Neural cell (in vitro differentiated cells): ENCODE results near the gene PARM1. TPM values are rescaled to one million over a fixed set of nuclear protein-coding genes. Genes with fewer than 3 reads are reported as not detected.
A peak's percentile ranks its signal among the peaks of the same experiment; 100 is the strongest.

Experiments used
- H2AFZ ChIP-seq: fragments of 200-600, 300-800 bp; sonication (generic), shearing (Covaris generic); 2 replicates; pipeline ENCODE4 v1.6.0; 2014; ENCODE audit warnings: low read depth, mild to moderate bottlenecking, antibody characterized with exemption, low read length, moderate library complexity
- H3F3A ChIP-seq: fragments of 200-600 bp; shearing (Covaris generic); 2 replicates; pipeline ENCODE4 v1.6.1; 2016; ENCODE audit warnings: mild to moderate bottlenecking, moderate library complexity, mixed read lengths, antibody characterized with exemption, low read length; ENCODE audit not compliant: insufficient read depth, poor library complexity, severe bottlenecking
- H3K27ac ChIP-seq: fragments of 200-600, 300-800 bp; sonication (generic), shearing (Covaris generic); 2 replicates; pipeline ENCODE4 v1.5.1; 2014; ENCODE audit warnings: mild to moderate bottlenecking, low read length, moderate library complexity
- H3K27me3 ChIP-seq: fragments of 300-800, 200-600 bp; sonication (generic), shearing (Covaris generic); 2 replicates; pipeline ENCODE4 v1.6.0; 2014; ENCODE audit warnings: mild to moderate bottlenecking, low read depth, low read length, moderate library complexity; ENCODE audit not compliant: insufficient read depth
- H3K36me3 ChIP-seq: fragments of 300-800, 200-600 bp; sonication (generic), shearing (Covaris generic); 2 replicates; pipeline ENCODE4 v1.5.1; 2014; ENCODE audit warnings: mild to moderate bottlenecking, antibody characterized with exemption, low read length, moderate library complexity; ENCODE audit not compliant: insufficient read depth
- H3K4me2 ChIP-seq: fragments of 300-800, 200-600 bp; sonication (generic), shearing (Covaris generic); 2 replicates; pipeline ENCODE4 v1.6.0; 2014; ENCODE audit warnings: mild to moderate bottlenecking, low read length
- H3K4me3 ChIP-seq: fragments of 300-800, 200-600 bp; sonication (generic), shearing (Covaris generic); 2 replicates; pipeline ENCODE4 v1.5.1; 2014; ENCODE audit warnings: mild to moderate bottlenecking, low read length, moderate library complexity
- H3K79me2 ChIP-seq: fragments of 200-600 bp; shearing (Covaris generic); replicated peaks from 2 replicates; pipeline ENCODE4 v1.6.0; 2014; ENCODE audit warnings: mild to moderate bottlenecking, low read length, moderate library complexity; ENCODE audit not compliant: insufficient read depth
- H3K9ac ChIP-seq: fragments of 300-800, 200-600 bp; sonication (generic), shearing (Covaris generic); 2 replicates; pipeline ENCODE4 v1.6.1; 2016; ENCODE audit warnings: mild to moderate bottlenecking, low read length, mixed read lengths
- H3K9me2 ChIP-seq: fragments of 200-600 bp; shearing (Covaris generic); 2 replicates; pipeline ENCODE4 v1.6.1; 2016; ENCODE audit warnings: mild to moderate bottlenecking, low read length, mixed read lengths; ENCODE audit not compliant: insufficient read depth
- H3K9me3 ChIP-seq: fragments of 200-600, 300-800 bp; sonication (generic), shearing (Covaris generic); 2 replicates; pipeline ENCODE4 v1.6.1; 2016; ENCODE audit warnings: mild to moderate bottlenecking, mixed run types, low read length, moderate library complexity, mixed read lengths
- H4K20me1 ChIP-seq: fragments of 200-600 bp; shearing (Covaris generic); 2 replicates; pipeline ENCODE4 v1.6.1; 2016; ENCODE audit warnings: mild to moderate bottlenecking, mixed run types; ENCODE audit not compliant: insufficient read depth
- CTCF ChIP-seq: fragments of 450-650 bp; IDR thresholded peaks from 2 replicates; pipeline ENCODE4 v1.5.1; 2014; ENCODE audit warnings: antibody characterized with exemption, mild to moderate bottlenecking, moderate library complexity; ENCODE audit not compliant: poor library complexity, severe bottlenecking
- EP300 ChIP-seq: fragments of 450-650 bp; conservative IDR thresholded peaks from 2 replicates; pipeline ENCODE4 v1.6.1; 2014; ENCODE audit warnings: antibody characterized with exemption, mild to moderate bottlenecking, moderate library complexity; ENCODE audit not compliant: poor library complexity, severe bottlenecking
- EZH2 ChIP-seq: fragments of 200-600, 300-800 bp; shearing (Covaris generic), sonication (generic); IDR thresholded peaks from 2 replicates; pipeline ENCODE4 v1.6.1; 2014; ENCODE audit warnings: antibody characterized with exemption, low read length, borderline replicate concordance, mild to moderate bottlenecking; ENCODE audit not compliant: insufficient read depth, poor library complexity, severe bottlenecking
- MXI1 ChIP-seq: fragments of 450-650 bp; conservative IDR thresholded peaks from 2 replicates; pipeline ENCODE4 v1.6.1; 2014; ENCODE audit warnings: antibody characterized with exemption, mild to moderate bottlenecking; ENCODE audit not compliant: poor library complexity, severe bottlenecking
- POLR2AphosphoS5 ChIP-seq: IDR thresholded peaks from 2 replicates; pipeline ENCODE4 v1.6.1; 2012
- RAD21 ChIP-seq: fragments of 450-650 bp; conservative IDR thresholded peaks from 2 replicates; pipeline ENCODE4 v1.6.1; 2014; ENCODE audit warnings: antibody characterized with exemption, mild to moderate bottlenecking, moderate library complexity
- REST ChIP-seq: IDR thresholded peaks from 2 replicates; pipeline ENCODE4 v1.6.1; 2012; ENCODE audit warnings: borderline replicate concordance
- SMC3 ChIP-seq: fragments of 450-650 bp; conservative IDR thresholded peaks from 2 replicates; pipeline ENCODE4 v1.6.1; 2014; ENCODE audit warnings: antibody characterized with exemption, mild to moderate bottlenecking, moderate library complexity; ENCODE audit not compliant: poor library complexity
- TAF1 ChIP-seq: IDR thresholded peaks from 2 replicates; pipeline ENCODE4 v1.6.1; 2012; ENCODE audit warnings: low read depth
- polyA plus RNA-seq: library from polyadenylated mRNA; depleted of rRNA; stranded (reverse); fragments of >200 nt; gene quantifications from 2 replicates; pipeline ENCODE4 v1.2.3, GENCODE V29; 2014

The PARM1 gene
- polyA plus RNA-seq, 1 donor from 2014 or later, result 1.3 TPM

GRCh38 chr4:74931376-74931775 lies 1.5 kb upstream of the PARM1 start:
- no peaks in the 10 kb centered on the region for H3K9me3 ChIP-seq
- H3F3A ChIP-seq, result no peaks in the 10 kb centered on the region
- no peaks in the 10 kb centered on the region for H4K20me1 ChIP-seq
- H3K4me2 ChIP-seq, result no peak overlapping the region
- no peaks in the 10 kb centered on the region for H3K36me3 ChIP-seq
- H3K9ac ChIP-seq, result no peak overlapping the region
- TF ChIP-seq RAD21 (no peak), SMC3 (no peak), CTCF (no peak), REST (no peak), EZH2 (no peak), TAF1 (no peak), MXI1 (no peak), EP300 (no peak), POLR2AphosphoS5 (no peak)
- no peaks in the 10 kb centered on the region for H3K9me2 ChIP-seq
- H3K4me3 ChIP-seq, result no peak overlapping the region
- no peaks in the 10 kb centered on the region for H3K79me2 ChIP-seq
- H2AFZ ChIP-seq, result no peak overlapping the region
- no peak overlapping the region for H3K27ac ChIP-seq
- peaks cover 28% of the 10 kb centered on the region for H3K27me3 ChIP-seq

GRCh38 chr4:74932010-74932409 lies 906 bp upstream of the PARM1 start:
- H2AFZ ChIP-seq, result no peak overlapping the region
- H3K27me3 ChIP-seq, result peaks cover 28% of the 10 kb centered on the region
- TF ChIP-seq SMC3, result no peak
- no peak overlapping the region for H3K4me3 ChIP-seq
- H3K9me2 ChIP-seq, result no peaks in the 10 kb centered on the region
- H3K79me2 ChIP-seq, result no peaks in the 10 kb centered on the region
- H3K27ac ChIP-seq, result no peak overlapping the region
- H3K4me2 ChIP-seq, result no peak overlapping the region
- no peaks in the 10 kb centered on the region for H3K9me3 ChIP-seq
- H3K36me3 ChIP-seq, result no peaks in the 10 kb centered on the region
- H4K20me1 ChIP-seq, result no peaks in the 10 kb centered on the region
- no peak overlapping the region for H3K9ac ChIP-seq
- no peaks in the 10 kb centered on the region for H3F3A ChIP-seq

GRCh38 chr4:74933562-74934015 lies 673 bp downstream of the PARM1 start:
- no peaks in the 10 kb centered on the region for H3F3A ChIP-seq
- TF ChIP-seq REST (no peak), EZH2 (no peak), EP300 (no peak), POLR2AphosphoS5 (no peak), RAD21 (no peak), SMC3 (no peak), CTCF (no peak), TAF1 (no peak), MXI1 (no peak)
- peak overlapping the region; percentile 93 for H3K4me3 ChIP-seq
- H3K27me3 ChIP-seq, result peaks cover 28% of the 10 kb centered on the region
- no peaks in the 10 kb centered on the region for H3K9me3 ChIP-seq
- peak overlapping the region; percentile 71 for H3K4me2 ChIP-seq
- H3K27ac ChIP-seq, result no peak overlapping the region
- H3K79me2 ChIP-seq, result no peaks in the 10 kb centered on the region
- peak overlapping the region; percentile 58 for H3K9ac ChIP-seq
- H2AFZ ChIP-seq, result peak overlapping the region; percentile 42
- no peaks in the 10 kb centered on the region for H3K9me2 ChIP-seq
- no peaks in the 10 kb centered on the region for H4K20me1 ChIP-seq
- no peaks in the 10 kb centered on the region for H3K36me3 ChIP-seq
